ENCODE data around the gene SLC6A3.
A peak's percentile ranks its signal among the peaks of the same experiment; 100 is the strongest.

Gene SLC6A3

GRCh38 chr5:1420211-1421195 is 24.7 kb downstream of the SLC6A3 start:
- no peak overlapping the region for H3K9ac ChIP-seq
- TF ChIP-seq CTCF (IDR thresholded peaks at IDR 0.05) = no peak
- H3K79me2 ChIP-seq = no peaks in the 10 kb centered on the region
- H3K27me3 ChIP-seq (ENCODE audit: control insufficient read depth, insufficient read depth, low read length) = no peaks in the 10 kb centered on the region
- H3K36me3 ChIP-seq (ENCODE audit: control insufficient read depth, insufficient read depth, low read length) = no peaks in the 10 kb centered on the region
- H2AFZ ChIP-seq = no peak overlapping the region
- H3K9me3 ChIP-seq (ENCODE audit: control insufficient read depth, low read length) = no peaks in the 10 kb centered on the region
- H3K4me1 ChIP-seq = peaks cover 8% of the 10 kb centered on the region
- H3K4me2 ChIP-seq (ENCODE audit: low read length) = peak overlapping the region; percentile 12
- no peak overlapping the region for H3K27ac ChIP-seq
- no peak overlapping the region for H3K4me3 ChIP-seq (ENCODE audit: low read depth, low read length)

- H3K36me3 ChIP-seq (ENCODE audit: control insufficient read depth, insufficient read depth, low read length) = no peaks in the 10 kb centered on the region
- H2AFZ ChIP-seq = no peak overlapping the region
- no peak overlapping the region for H3K27ac ChIP-seq
- H3K27me3 ChIP-seq (ENCODE audit: control insufficient read depth, insufficient read depth, low read length) = no peaks in the 10 kb centered on the region
- H3K4me1 ChIP-seq = peaks cover 8% of the 10 kb centered on the region
- no peak overlapping the region for H3K4me2 ChIP-seq (ENCODE audit: low read length)
- no peak overlapping the region for H3K9ac ChIP-seq
- no peaks in the 10 kb centered on the region for H3K9me3 ChIP-seq (ENCODE audit: control insufficient read depth, low read length)
- no peak for TF ChIP-seq CTCF (IDR thresholded peaks at IDR 0.05)
- no peaks in the 10 kb centered on the region for H3K79me2 ChIP-seq
- no peak overlapping the region for H3K4me3 ChIP-seq (ENCODE audit: low read depth, low read length)
Measured at GRCh38 chr5:1419476-1420210, 25.6 kb downstream of the SLC6A3 start.

- Histone ChIP-seq H3K27me3 (ENCODE audit: control insufficient read depth, insufficient read depth, low read length) (no peaks in the 10 kb centered on the region), H3K4me1 (peaks cover 8% of the 10 kb centered on the region), H3K4me2 (ENCODE audit: low read length) (no peak overlapping the region), H3K9me3 (ENCODE audit: control insufficient read depth, low read length) (no peaks in the 10 kb centered on the region), H3K79me2 (no peaks in the 10 kb centered on the region), H2AFZ (no peak overlapping the region), H3K9ac (no peak overlapping the region), H3K27ac (no peak overlapping the region), H3K36me3 (ENCODE audit: control insufficient read depth, insufficient read depth, low read length) (no peaks in the 10 kb centered on the region), H3K4me3 (ENCODE audit: low read depth, low read length) (no peak overlapping the region)
- TF ChIP-seq CTCF (IDR thresholded peaks at IDR 0.05) = no peak
Measured at GRCh38 chr5:1418921-1419280, 26.3 kb downstream of the SLC6A3 start.

- H3K4me1 ChIP-seq = peaks cover 8% of the 10 kb centered on the region
- H3K27me3 ChIP-seq (ENCODE audit: control insufficient read depth, insufficient read depth, low read length) = no peaks in the 10 kb centered on the region
- H2AFZ ChIP-seq = no peak overlapping the region
- no peak overlapping the region for H3K4me3 ChIP-seq (ENCODE audit: low read depth, low read length)
- H3K79me2 ChIP-seq = no peaks in the 10 kb centered on the region
- no peaks in the 10 kb centered on the region for H3K36me3 ChIP-seq (ENCODE audit: control insufficient read depth, insufficient read depth, low read length)
- TF ChIP-seq CTCF (IDR thresholded peaks at IDR 0.05) = no peak
- H3K9ac ChIP-seq = no peak overlapping the region
- no peak overlapping the region for H3K4me2 ChIP-seq (ENCODE audit: low read length)
- H3K27ac ChIP-seq = no peak overlapping the region
- H3K9me3 ChIP-seq (ENCODE audit: control insufficient read depth, low read length) = no peaks in the 10 kb centered on the region
Measured at GRCh38 chr5:1418238-1418920, 26.9 kb downstream of the SLC6A3 start.

Data from parathyroid adenoma (tissue), 2 donors.